ENCODE results near the gene PARS2. TPM values are rescaled to one million over a fixed set of nuclear protein-coding genes. Genes with fewer than 3 reads are reported as not detected.

Gene PARS2
- total RNA-seq, 1 experiment from 2014 or later, result 10.2 TPM

DNA sequence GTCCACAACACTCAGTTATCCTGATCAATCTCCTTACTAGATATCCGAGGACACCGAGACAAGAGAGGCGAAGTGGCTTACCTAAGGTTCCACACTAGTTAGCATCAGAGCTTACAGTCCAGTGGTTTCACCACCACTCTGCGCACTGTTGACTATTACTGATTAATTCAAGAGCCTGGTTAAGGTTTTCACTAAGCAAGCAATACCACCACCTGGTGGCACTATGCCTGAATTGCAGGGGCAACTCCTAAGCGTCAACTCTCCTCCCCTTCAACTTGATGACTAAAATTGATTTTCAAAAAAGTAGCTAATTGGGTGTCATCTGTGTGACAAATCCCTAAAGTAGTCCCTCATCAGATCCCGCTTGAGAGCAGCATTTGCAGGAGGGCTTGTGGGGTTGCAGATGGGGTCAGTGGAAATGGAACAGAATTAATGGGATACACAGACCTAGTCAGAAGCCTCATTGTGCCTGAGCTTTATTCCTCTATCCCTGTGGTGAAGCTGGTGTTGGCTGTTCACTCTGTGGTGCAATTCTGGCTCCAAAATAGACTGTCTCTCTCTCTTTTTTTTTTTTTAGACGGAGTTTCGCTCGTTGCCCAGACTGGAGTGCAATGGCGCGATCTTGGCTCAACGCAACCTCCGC lies 27.7 kb upstream of the PARS2 start:
- Histone ChIP-seq H3K9me3 (ENCODE audit: control insufficient read depth, low read depth, low read length) (no peaks in the 10 kb centered on the region), H3K4me2 (ENCODE audit: insufficient read depth, insufficient read length, low read length) (no peak overlapping the region), H3K27me3 (ENCODE audit: insufficient read depth, low read length) (no peaks in the 10 kb centered on the region), H2BK15ac (ENCODE audit: low read depth, low read length) (no peak overlapping the region), H4K8ac (replicated peaks; ENCODE audit: insufficient read length, low read depth, low read length) (no peak overlapping the region), H2BK5ac (ENCODE audit: insufficient read length, low read length) (no peak overlapping the region), H2AK5ac (ENCODE audit: insufficient read length, low read length) (no peak overlapping the region), H2BK120ac (ENCODE audit: low read depth, low read length, poor library complexity, severe bottlenecking) (no peak overlapping the region), H2BK20ac (ENCODE audit: low read depth, low read length, poor library complexity, severe bottlenecking) (no peak overlapping the region), H3K27ac (ENCODE audit: insufficient read length, low read depth, low read length) (no peak overlapping the region), H4K91ac (ENCODE audit: insufficient read length, low read depth, low read length) (no peak overlapping the region), H3K9ac (ENCODE audit: extremely low read depth, insufficient read length, low read length) (no peak overlapping the region), H3K4me1 (ENCODE audit: insufficient read depth, low read length) (no peaks in the 10 kb centered on the region; the same call in 1 of the 2 replicates), H3K4ac (ENCODE audit: low read depth, low read length) (no peak overlapping the region), H4K5ac (ENCODE audit: insufficient read length, low read depth, low read length) (no peak overlapping the region), H3K79me2 (ENCODE audit: insufficient read depth, low read length) (no peaks in the 10 kb centered on the region), H3T11ph (ENCODE audit: low read length) (no peak overlapping the region), H3K56ac (ENCODE audit: insufficient read length, low read depth, low read length) (no peak overlapping the region), H4K20me1 (ENCODE audit: control insufficient read depth, insufficient read depth, insufficient read length) (no peaks in the 10 kb centered on the region), H3K79me1 (ENCODE audit: insufficient read depth, low read depth, low read length, poor library complexity, severe bottlenecking) (no peaks in the 10 kb centered on the region), H3K23me2 (ENCODE audit: insufficient read length, low read depth, low read length, poor library complexity, severe bottlenecking) (no peaks in the 10 kb centered on the region), H3K14ac (ENCODE audit: insufficient read depth, low read length) (no peak overlapping the region), H2BK12ac (ENCODE audit: insufficient read length, low read depth, low read length) (no peak overlapping the region), H3K23ac (ENCODE audit: insufficient read length, low read depth, low read length) (no peak overlapping the region), H2AFZ (ENCODE audit: low read length) (no peak overlapping the region), H3K18ac (ENCODE audit: insufficient read length, low read depth, low read length) (no peak overlapping the region)
- no CpG with 5 or more reads among the region's 13 CpGs for WGBS (ENCODE audit: extremely low coverage, insufficient read length, low lambda C conversion rate)
- peaks cover 48 to 54% of the 10 kb centered on the region in 2 experiments for H3K4me1 Mint-ChIP-seq
- H3K36me3 Mint-ChIP-seq (ENCODE audit: insufficient read depth in 1 of 3, low read depth in 3 of 3), result no peaks in the 10 kb centered on the region
- no peak overlapping the region; a peak in 1 of 5 replicates for H3K4me3 Mint-ChIP-seq
- peaks cover 3% of the 10 kb centered on the region for H3K27me3 Mint-ChIP-seq (ENCODE audit: low read depth)
- H3K27ac Mint-ChIP-seq, result no peak overlapping the region
- TF ChIP-seq, protein P1, sequence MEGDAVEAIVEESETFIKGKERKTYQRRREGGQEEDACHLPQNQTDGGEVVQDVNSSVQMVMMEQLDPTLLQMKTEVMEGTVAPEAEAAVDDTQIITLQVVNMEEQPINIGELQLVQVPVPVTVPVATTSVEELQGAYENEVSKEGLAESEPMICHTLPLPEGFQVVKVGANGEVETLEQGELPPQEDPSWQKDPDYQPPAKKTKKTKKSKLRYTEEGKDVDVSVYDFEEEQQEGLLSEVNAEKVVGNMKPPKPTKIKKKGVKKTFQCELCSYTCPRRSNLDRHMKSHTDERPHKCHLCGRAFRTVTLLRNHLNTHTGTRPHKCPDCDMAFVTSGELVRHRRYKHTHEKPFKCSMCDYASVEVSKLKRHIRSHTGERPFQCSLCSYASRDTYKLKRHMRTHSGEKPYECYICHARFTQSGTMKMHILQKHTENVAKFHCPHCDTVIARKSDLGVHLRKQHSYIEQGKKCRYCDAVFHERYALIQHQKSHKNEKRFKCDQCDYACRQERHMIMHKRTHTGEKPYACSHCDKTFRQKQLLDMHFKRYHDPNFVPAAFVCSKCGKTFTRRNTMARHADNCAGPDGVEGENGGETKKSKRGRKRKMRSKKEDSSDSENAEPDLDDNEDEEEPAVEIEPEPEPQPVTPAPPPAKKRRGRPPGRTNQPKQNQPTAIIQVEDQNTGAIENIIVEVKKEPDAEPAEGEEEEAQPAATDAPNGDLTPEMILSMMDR (conservative IDR thresholded peaks at IDR 0.05), result peak; percentile 97
- H3K9me3 Mint-ChIP-seq, result peaks cover 2 to 3% of the 10 kb centered on the region in 2 experiments; a peak in 2 of 5 replicates
- DNase-seq, result peak; percentile 65
